ENCODE measurements around the gene ELOVL3.
"Not testable (repeated sequence)": the region's sequence is repeated elsewhere in the genome, so short reads cannot be mapped to it uniquely, and the experiment has no call there.

ELOVL3 gene

DNA sequence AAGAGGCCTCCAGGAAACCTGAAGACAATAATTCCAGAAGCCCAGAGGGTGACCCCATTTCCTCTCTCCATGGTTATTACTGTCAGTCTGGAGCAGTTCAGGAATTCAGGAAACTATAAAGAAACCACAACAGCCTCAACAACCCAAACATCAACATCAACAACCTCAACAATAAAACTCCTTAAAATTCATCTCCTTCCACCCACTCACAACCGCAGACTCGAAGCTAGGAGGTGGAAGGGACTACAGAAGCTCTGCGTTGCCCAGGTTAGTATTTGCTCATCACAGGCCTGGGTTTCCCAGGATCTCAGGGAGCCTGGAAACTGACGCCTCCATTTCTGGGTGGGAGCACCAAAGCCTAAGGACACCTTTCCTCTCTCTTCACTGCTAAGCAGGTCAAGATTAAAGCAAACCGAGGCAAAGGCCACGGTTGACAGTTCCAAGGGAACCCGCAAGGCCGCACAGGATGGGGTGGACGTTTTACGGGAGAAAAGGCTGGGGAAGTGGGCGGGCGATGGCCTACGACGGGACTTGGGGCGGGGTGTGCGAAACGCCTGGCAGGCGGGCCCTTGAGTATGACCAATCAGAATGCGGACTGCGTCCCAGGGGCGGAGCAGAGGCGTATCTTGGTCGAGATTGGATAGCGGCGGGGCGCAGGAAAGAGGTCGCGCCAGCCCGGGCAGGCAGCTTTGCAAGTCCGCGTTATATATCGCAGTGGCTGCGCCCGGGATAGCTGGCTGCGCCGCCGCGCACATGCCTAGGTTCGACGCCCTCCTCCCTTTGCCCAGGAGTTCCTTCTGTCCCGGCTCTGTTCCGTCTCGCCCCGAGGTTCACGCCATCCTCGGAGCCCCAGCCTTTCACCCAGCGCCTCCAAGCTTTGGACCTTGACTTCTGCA is at the start of gene ELOVL3:
Gene ELOVL3 (plus strand): TSS at position 654 of the 896 bp plus-strand sequence. CDS start 250 bp downstream, outside the sequence.
- TF ChIP-seq POLR2A (IDR thresholded peaks at IDR 0.05; ENCODE audit: low read length) (no peak), GATA1 (IDR thresholded peaks at IDR 0.05; ENCODE audit: low read depth, low read length) (no peak)
- peak; percentile 93 to 94 for DNase-seq

DNA sequence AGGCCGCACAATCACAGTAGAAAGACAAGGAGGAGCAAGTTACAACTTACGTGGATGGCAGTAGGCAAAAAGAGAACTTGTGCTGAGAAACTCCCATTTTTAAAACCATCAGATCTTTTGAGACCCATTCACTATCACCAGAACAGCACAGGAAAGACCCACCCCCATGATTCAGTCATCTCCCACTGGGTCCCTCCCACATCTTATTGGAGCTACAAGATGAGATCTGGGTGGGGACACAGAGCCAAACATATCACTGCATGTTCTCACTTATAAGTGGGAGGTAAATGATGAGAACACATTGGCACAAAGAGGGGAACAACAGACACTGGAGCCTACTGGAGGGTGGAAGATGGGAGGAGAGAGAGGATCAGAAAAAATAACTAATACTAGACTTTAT is 41.5 kb upstream of the ELOVL3 start:
- no peak for DNase-seq
- TF ChIP-seq POLR2A (IDR thresholded peaks at IDR 0.05; ENCODE audit: low read length) (no peak), GATA1 (IDR thresholded peaks at IDR 0.05; ENCODE audit: low read depth, low read length) (no peak)

GRCh38 chr10:102185272-102185671 is 40.8 kb upstream of the ELOVL3 start:
- TF ChIP-seq GATA1 (IDR thresholded peaks at IDR 0.05; ENCODE audit: low read depth, low read length) (no peak), POLR2A (IDR thresholded peaks at IDR 0.05; ENCODE audit: low read length) (no peak)
- DNase-seq = no peak

- DNase-seq = no peak
- TF ChIP-seq POLR2A (IDR thresholded peaks at IDR 0.05; ENCODE audit: low read length) (no peak), GATA1 (IDR thresholded peaks at IDR 0.05; ENCODE audit: low read depth, low read length) (no peak)
Measured at GRCh38 chr10:102185811-102186527, 40.1 kb upstream of the ELOVL3 start.

- TF ChIP-seq POLR2A (IDR thresholded peaks at IDR 0.05; ENCODE audit: low read length) (no peak), GATA1 (IDR thresholded peaks at IDR 0.05; ENCODE audit: low read depth, low read length) (no peak)
- no peak for DNase-seq
Measured at GRCh38 chr10:102188298-102188940, 37.7 kb upstream of the ELOVL3 start.

DNA sequence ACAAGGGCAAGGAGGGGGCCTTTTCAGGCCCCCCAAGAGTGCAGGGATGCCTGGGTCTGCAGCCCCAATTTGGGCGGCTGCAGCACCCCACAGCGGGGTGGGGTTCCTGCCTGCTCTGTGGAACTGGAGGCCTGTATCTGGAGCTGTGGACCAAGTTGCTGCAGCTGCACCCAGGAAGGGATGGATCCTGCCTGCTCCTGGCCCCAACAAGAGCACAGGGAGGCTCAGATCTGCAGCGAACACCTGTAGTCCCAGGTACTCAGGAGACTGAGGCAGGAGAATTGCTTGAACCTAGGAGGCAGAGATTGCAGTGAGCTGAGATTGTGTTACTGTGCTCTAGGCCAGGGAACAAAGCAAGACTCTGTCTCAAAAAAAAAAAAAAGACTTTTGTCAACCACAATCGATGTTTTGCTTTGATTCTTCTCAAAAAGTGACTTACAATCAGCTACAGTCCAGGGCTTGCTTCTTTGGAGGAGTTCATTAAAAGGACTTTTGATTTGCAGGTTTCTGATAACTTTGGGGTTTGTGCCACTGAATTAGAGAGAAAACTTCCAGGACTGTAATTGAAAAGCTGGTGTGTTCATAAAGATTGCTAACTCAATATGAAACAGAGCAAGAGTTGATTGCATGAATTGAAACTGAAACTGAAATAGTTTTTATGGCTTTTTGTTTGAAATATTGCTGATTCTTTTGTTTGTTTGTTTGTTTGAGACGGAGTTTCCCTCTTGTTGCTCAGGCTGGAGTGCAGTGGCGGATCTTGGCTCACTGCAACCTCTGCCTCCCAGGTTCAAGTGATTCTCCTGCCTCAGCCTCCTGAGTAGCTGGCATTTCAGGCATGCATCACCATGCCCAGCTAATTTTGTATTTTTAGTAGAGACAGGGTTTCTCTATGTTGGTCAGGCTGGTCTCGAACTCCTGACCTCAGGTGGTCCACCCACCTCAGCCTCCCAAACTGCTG is 36.9 kb upstream of the ELOVL3 start:
- not testable (repeated sequence) for DNase-seq

GRCh38 chr10:102191956-102192355 is 34.1 kb upstream of the ELOVL3 start:
- DNase-seq = no peak
- TF ChIP-seq POLR2A (IDR thresholded peaks at IDR 0.05; ENCODE audit: low read length) = no peak
- TF ChIP-seq GATA1 (IDR thresholded peaks at IDR 0.05; ENCODE audit: low read depth, low read length) = no peak

- TF ChIP-seq GATA1 (IDR thresholded peaks at IDR 0.05; ENCODE audit: low read depth, low read length) (no peak), POLR2A (IDR thresholded peaks at IDR 0.05; ENCODE audit: low read length) (no peak)
- DNase-seq = no peak
Measured at GRCh38 chr10:102195296-102195870, 30.7 kb upstream of the ELOVL3 start.

DNA sequence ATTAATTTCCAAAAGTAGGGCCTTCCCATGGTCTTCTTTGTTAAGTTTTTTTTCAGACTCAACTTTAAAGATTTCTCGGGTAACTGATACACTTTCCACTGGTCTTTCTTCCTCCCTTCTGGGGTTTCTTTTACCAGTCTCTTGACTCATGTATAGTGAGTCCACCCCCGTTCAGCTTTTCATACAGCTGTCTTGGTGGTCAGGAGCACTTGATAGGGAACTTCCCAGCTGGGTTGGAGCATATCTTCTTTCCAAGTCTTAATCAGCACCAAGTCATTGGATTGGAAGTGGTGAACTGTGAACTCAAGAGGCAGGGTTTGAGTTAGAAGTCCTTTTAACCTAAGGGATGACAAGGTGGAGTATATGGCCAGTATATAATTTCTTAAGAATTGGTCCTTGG is 29.2 kb upstream of the ELOVL3 start:
- no peak for DNase-seq
- TF ChIP-seq POLR2A (IDR thresholded peaks at IDR 0.05; ENCODE audit: low read length) (no peak), GATA1 (IDR thresholded peaks at IDR 0.05; ENCODE audit: low read depth, low read length) (no peak)

- DNase-seq = no peak
- TF ChIP-seq POLR2A (IDR thresholded peaks at IDR 0.05; ENCODE audit: low read length) (no peak), GATA1 (IDR thresholded peaks at IDR 0.05; ENCODE audit: low read depth, low read length) (no peak)
Measured at GRCh38 chr10:102198027-102198426, 28.1 kb upstream of the ELOVL3 start.

DNA sequence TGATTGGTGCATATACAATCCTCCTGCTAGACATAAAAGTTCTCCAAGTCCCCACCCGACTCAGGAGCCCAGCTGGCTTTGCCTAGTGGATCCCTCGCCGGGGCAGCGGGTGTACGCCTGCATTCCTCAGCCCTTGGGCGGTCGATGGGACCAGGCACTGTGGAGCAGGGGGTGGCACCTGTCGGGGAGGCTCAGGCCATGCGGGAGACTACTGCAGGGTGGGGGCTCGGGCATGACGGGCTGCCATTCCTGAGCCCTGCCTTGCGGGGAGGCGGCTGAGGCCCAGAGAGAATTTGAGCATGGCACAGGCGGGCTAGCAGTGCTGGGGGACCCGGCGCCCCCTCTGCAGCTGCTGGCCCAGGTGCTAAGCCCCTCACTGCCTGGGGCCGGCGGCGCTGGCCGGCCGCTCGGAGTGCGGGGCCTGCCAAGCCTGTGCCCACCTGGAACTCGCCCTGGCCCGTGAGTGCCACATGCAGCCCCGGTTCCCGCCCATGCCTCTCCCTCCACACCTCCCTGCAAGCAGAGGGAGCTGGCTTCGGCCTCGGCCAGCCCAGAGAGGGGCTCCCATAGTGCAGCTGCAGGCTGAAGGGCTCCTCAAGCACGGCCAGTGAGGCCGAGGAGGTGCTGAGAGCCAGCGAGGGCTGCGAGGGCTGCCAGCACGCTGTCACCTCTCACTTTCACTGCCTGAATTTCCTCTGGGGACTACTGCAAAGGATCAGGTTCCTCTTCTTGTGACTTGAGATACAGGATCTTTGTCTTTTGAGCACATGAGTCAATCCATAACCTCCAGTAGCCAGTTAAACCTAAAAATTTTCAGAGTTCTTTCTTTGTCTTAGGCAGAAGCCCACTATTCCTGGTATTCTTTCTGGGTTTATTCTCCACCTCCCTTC is 25.1 kb upstream of the ELOVL3 start:
- DNase-seq = no peak
- TF ChIP-seq POLR2A (IDR thresholded peaks at IDR 0.05; ENCODE audit: low read length) (no peak), GATA1 (IDR thresholded peaks at IDR 0.05; ENCODE audit: low read depth, low read length) (no peak)

DNA sequence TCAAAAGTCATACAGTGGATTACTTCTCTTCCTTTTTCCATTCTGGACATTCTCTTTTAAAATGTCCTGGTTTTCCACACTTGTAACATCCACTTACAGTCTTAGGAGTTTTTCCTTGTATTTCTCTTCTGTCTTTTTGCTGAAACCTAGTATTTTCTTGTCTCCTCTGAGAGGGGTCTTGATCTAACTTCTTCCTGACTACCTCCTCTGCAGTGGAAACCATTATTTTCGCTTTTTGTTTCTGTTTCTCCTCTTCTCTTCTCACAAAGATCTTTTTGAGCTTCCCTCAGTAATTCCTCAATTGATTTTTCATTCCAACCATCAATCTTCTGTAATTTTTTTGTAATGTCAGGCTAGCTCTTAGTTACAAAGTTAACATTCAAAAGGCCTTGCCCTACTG is 23.7 kb upstream of the ELOVL3 start:
- TF ChIP-seq POLR2A (IDR thresholded peaks at IDR 0.05; ENCODE audit: low read length) = no peak
- no peak for TF ChIP-seq GATA1 (IDR thresholded peaks at IDR 0.05; ENCODE audit: low read depth, low read length)
- DNase-seq = no peak

All from erythroblast (primary cell).